ENCODE data around the gene LCN12. TPM values are rescaled to one million over a fixed set of nuclear protein-coding genes. Genes with fewer than 3 reads are reported as not detected.

LCN12 gene
- total and polyA plus RNA-seq, 2 donors from 2014 or later: 35.5 to 42.9 TPM

GRCh38 chr9:136955202-136955942 is 3.3 kb downstream of the LCN12 start:
- intact Hi-C loops (cut with DNase I): loop anchor here (10.0 kb wide), 1 partner anchor 69 kb away; the partner anchor contains the start of gene ABCA2
- FAIRE-seq: no peak
- TF ChIP-seq CTCF (IDR thresholded peaks at IDR 0.05; ENCODE audit: borderline replicate concordance, extremely low read depth, insufficient read depth): no peak
- Histone ChIP-seq H3K4me3 (ENCODE audit: low read length in 3 of 3) (no peak overlapping the region), H3K27ac (ENCODE audit: low read depth in 2 of 2, low read length in 2 of 2) (no peak overlapping the region), H3K4me1 (ENCODE audit: control insufficient read depth in 2 of 3, insufficient read depth in 2 of 3, low read depth in 1 of 3, low read length in 3 of 3) (peaks cover 0 to 4% (median 0%) of the 10 kb centered on the region in 3 donors), H3K9me3 (ENCODE audit: control insufficient read depth in 2 of 3, insufficient read depth in 1 of 3, low read length in 3 of 3) (no peaks in the 10 kb centered on the region), H3K9ac (ENCODE audit: low read length in 3 of 3) (no peak overlapping the region), H3K27me3 (ENCODE audit: control insufficient read depth, insufficient read depth, low read length) (no peaks in the 10 kb centered on the region), H3K36me3 (ENCODE audit: control insufficient read depth in 2 of 3, insufficient read depth in 3 of 3, low read length in 3 of 3) (no peaks in the 10 kb centered on the region)
- DNase-seq: peak in 1 of 5 donors; percentile 52

GRCh38 chr9:136955943-136956335 is 3.9 kb downstream of the LCN12 start:
- H3K27ac ChIP-seq (ENCODE audit: low read depth in 2 of 2, low read length in 2 of 2): no peak overlapping the region
- no peak overlapping the region for H3K4me3 ChIP-seq (ENCODE audit: low read length in 3 of 3)
- H3K27me3 ChIP-seq (ENCODE audit: control insufficient read depth, insufficient read depth, low read length): no peaks in the 10 kb centered on the region
- H3K36me3 ChIP-seq (ENCODE audit: control insufficient read depth in 2 of 3, insufficient read depth in 3 of 3, low read length in 3 of 3): no peaks in the 10 kb centered on the region
- TF ChIP-seq CTCF (IDR thresholded peaks at IDR 0.05; ENCODE audit: borderline replicate concordance, extremely low read depth, insufficient read depth): no peak
- no peak for FAIRE-seq
- peak in 1 of 5 donors; percentile 54 for DNase-seq
- peaks cover 0 to 3% (median 0%) of the 10 kb centered on the region in 3 donors for H3K4me1 ChIP-seq (ENCODE audit: control insufficient read depth in 2 of 3, insufficient read depth in 2 of 3, low read depth in 1 of 3, low read length in 3 of 3)
- no peak overlapping the region for H3K9ac ChIP-seq (ENCODE audit: low read length in 3 of 3)
- H3K9me3 ChIP-seq (ENCODE audit: control insufficient read depth in 2 of 3, insufficient read depth in 1 of 3, low read length in 3 of 3): no peaks in the 10 kb centered on the region
- intact Hi-C loops (cut with DNase I): loop anchor here (10.0 kb wide), 1 partner anchor 69 kb away; the partner anchor contains the start of gene ABCA2

- Histone ChIP-seq H3K27ac (ENCODE audit: low read depth in 2 of 2, low read length in 2 of 2) (no peak overlapping the region), H3K36me3 (ENCODE audit: control insufficient read depth in 2 of 3, insufficient read depth in 3 of 3, low read length in 3 of 3) (no peaks in the 10 kb centered on the region), H3K9me3 (ENCODE audit: control insufficient read depth in 2 of 3, insufficient read depth in 1 of 3, low read length in 3 of 3) (no peaks in the 10 kb centered on the region), H3K4me1 (ENCODE audit: control insufficient read depth in 2 of 3, insufficient read depth in 2 of 3, low read depth in 1 of 3, low read length in 3 of 3) (peaks cover 0 to under 1% (median 0%) of the 10 kb centered on the region in 3 donors), H3K27me3 (ENCODE audit: control insufficient read depth, insufficient read depth, low read length) (no peaks in the 10 kb centered on the region), H3K9ac (ENCODE audit: low read length in 3 of 3) (no peak overlapping the region), H3K4me3 (ENCODE audit: low read length in 3 of 3) (no peak overlapping the region)
- DNase-seq (no peak), FAIRE-seq (no peak)
- intact Hi-C loops (cut with DNase I): loop anchor here (10.0 kb wide), 1 partner anchor 68 kb away; the partner anchor contains the start of gene ABCA2
- TF ChIP-seq CTCF (IDR thresholded peaks at IDR 0.05; ENCODE audit: borderline replicate concordance, extremely low read depth, insufficient read depth): no peak
Measured at GRCh38 chr9:136956604-136957003, 4.5 kb downstream of the LCN12 start.

Data from kidney (tissue), 14 donors.